B cell (primary cell): Measurements from ENCODE around the gene CYYR1.

Source experiments
- CTCF ChIP-seq: fragments of 200-600 bp; IDR thresholded peaks from one replicate; pipeline ENCODE4 v1.8.0; 2022; ENCODE audit warnings: antibody characterized with exemption, mild to moderate bottlenecking
- EZH2 ChIP-seq: IDR thresholded peaks from 2 replicates; pipeline ENCODE4 v1.6.1; 2012; ENCODE audit warnings: borderline replicate concordance, low read depth, mild to moderate bottlenecking, moderate library complexity, low read length; ENCODE audit not compliant: insufficient read depth, poor library complexity, severe bottlenecking

GRCh38 chr21:26553898-26554297 lies 19.2 kb downstream of the CYYR1 start:
- TF ChIP-seq CTCF (no peak), EZH2 (no peak)
